Stimulated activated CD4-positive, alpha-beta T cell treated with anti-CD3 and anti-CD28 coated beads, Interleukin-12 subunit alpha, Interleukin-12 subunit beta, amount 100 ng/mL, for 48 hours (primary cell): ENCODE measurements around the gene SHE.
"Not testable (repeated sequence)": the region's sequence is repeated elsewhere in the genome, so short reads cannot be mapped to it uniquely, and the experiment has no call there.

Source experiments
- DNase-seq, 3 donors: peaks; one replicate each; pipeline ENCODE4 v3.0.0-alpha.2; 2020; ENCODE audit warnings: low read depth in 2 of 3, low spot score in 1 of 3

Gene SHE

GRCh38 chr1:154517661-154518060, 15.4 kb upstream of the SHE start:
- DNase-seq, result no peak

DNA sequence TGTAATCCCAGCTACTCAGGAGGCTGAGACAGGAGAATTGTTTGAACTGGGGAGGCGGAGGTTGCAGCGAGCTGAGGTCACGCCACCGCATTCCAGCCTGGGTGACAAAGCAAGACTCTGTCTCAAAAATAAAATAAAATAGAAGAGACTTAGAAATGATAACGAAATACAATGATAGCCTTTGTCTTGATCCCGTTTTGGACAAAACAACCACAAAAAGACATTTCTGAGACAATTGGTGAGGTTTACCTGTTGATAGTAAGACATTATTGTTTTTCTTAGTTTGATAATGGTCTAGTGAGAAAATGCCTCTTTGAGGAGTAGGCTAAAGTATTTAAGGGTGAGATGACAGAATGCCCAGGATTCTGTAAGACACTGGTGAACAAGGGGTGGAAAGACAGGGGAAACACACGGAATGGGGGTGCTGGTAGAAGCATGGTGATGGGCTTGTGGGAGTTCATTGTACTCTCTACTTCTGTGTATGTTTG, 11.9 kb upstream of the SHE start:
- no peak for DNase-seq

DNA sequence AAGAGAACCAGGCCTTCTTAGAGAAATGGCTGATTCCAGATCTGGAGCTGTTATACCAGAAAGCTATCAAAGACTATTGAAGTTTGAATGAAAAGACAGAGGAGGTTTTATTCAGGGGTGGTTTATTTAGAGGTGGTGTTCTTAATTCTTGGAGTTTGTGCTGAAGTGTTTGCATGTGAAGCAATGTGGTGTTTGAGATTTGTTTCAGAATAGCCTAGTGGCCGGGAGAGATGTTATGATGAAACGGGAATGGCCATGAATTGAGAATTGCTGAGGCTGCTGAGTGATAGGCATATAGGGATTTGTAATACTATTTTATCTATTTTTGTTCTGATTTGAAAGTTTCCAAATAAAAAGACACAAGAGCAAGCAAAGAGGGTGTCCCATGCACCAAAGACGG, 10.5 kb upstream of the SHE start:
- DNase-seq, result no peak

GRCh38 chr1:154503898-154504297, 1.7 kb upstream of the SHE start:
- DNase-seq, result no peak

GRCh38 chr1:154502744-154503115, 518 bp upstream of the SHE start:
- DNase-seq, result no peak

GRCh38 chr1:154501423-154502065, 668 bp downstream of the SHE start:
- no peak for DNase-seq

DNA sequence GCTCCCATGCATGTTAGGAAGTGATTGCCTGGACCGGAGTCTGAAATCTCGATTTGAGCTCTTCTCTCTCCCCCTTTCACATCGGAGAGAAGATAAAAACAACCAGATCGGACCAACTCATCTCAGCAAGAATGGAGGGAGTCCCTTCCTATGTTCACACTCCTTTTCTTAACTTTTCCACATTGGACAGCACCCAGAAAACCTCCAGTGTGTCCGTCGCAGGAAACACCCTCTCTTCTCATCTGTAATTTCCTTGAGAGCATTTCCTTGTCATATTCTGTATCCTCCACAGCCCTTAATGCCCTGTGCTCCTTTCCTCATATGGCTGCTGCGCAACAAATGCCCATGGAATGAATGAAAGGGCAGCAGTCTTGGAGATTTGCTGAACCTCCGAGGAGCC, 1.7 kb downstream of the SHE start:
- no peak for DNase-seq

DNA sequence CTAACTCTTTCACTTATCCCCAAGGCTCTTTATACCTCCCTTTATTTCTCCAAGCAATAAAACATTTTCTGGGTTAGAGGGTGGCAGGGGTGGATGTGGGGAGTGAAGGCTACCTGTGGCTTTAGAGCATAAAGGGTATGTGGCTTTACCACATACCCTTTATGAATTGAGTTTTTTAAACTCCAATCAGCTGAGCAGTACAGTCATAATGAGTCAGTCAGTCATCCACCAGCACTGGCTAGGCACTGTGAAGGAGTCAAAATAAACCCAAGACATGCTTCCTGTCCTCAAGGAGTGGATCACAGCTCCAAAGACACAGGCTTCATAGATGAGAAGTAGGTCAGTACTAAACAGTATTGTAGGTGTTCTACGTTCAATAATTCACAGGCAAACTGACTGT, 2.8 kb downstream of the SHE start:
- DNase-seq, result no peak

GRCh38 chr1:154497026-154497806, 5.0 kb downstream of the SHE start:
- no peak for DNase-seq

GRCh38 chr1:154496383-154496782, 5.8 kb downstream of the SHE start:
- no peak for DNase-seq

DNA sequence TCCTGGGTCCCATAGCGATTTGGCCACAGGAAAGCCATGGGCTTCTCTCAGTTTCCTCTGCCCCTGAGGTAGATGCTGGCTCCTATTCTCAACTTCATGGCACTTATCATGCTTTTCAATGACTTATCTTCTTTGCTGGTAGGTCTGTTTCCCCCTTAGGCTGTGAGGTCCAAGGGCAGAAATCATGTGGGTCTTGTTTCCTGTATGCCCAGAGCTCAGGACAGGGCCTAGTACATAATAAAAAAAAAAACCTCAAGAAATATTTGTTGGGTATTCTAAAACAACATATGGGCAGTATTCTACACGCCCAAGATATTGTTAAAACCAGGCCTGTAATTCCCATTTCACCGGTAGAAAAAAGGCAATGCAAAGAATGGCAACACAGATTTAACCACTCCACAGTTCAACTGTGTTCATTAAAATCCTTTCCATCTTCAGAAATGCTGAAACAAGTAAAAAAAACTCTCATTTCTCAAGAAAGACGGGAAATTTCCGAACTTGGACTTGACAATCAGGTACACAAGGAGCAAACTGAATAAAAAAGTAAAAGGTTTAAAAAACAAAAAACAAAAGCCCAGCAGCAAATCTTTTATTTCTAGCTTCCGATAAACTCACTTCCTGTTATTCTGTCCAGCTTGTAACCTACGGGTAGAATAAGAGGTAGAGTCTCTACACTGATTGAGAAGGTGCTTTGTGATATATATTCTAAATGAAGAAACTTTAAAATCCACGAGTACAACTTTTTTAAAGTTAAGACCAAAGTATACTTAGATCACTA, 6.5 kb downstream of the SHE start:
- DNase-seq, result no peak

GRCh38 chr1:154493276-154493675, 8.9 kb downstream of the SHE start:
- no peak for DNase-seq

DNA sequence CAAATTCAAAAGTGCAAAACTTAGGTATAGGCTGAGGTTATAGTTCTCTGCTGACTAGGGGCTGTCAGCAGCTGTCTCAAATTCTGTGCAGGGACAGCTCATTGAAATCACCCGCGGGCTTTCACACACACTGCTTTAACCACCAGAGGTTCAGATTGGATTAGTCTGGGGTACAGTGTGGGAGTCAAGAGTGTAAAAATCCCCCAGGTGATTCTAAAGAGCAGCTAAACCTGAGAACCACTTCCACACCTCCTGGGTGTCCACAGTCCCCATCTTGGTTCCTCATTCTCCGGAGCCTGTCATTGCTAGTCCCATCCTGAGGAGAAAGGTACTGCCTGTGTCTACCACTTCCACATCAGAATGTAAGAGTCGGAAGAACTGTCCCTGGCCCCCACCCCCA, 10.1 kb downstream of the SHE start:
- no peak for DNase-seq

DNA sequence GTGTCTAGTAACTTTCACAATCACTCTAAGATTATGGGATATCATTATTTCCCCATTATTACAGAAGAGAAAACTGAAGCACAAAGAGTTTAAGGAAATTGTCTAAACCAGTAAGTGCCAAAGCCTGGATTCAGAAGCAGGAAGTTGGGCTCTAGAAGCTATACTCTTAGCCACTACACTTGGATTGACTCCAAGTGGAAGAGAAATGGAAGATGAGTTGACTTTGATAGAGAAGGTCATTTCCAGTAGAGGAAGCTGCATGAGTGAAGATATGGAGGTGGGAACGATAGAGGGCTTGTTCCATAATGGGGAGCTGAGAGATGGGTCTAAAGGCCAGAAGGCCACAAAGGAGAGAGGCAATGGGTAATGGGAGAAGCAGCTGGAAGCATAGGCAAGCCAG, 11.9 kb downstream of the SHE start:
- no peak for DNase-seq

- no peak for DNase-seq
Observed at GRCh38 chr1:154489695-154490274, 12.4 kb downstream of the SHE start.

GRCh38 chr1:154488922-154489321, 13.3 kb downstream of the SHE start:
- no peak for DNase-seq

DNA sequence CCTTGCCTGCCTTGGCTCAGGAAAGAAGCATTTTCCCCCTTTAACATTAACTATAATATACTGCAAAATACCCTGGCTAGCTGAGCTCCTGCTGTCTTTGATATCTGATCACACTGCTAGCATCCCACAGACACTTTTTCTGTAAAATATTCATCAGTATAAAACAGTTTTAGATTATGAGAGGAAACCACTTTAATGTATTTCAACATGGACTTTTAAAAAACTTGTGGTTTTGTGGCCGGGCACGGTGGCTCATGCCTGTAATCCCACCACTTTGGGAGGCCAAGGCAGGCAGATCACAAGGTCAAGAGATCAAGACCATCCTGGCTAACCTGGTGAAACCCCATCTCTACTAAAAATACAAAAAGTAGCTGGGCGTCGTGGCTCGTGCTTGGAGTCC, 15.5 kb downstream of the SHE start:
- not testable (repeated sequence) for DNase-seq

- DNase-seq, result no peak
Observed at GRCh38 chr1:154485910-154486496, 16.2 kb downstream of the SHE start.

- DNase-seq, result no peak
Observed at GRCh38 chr1:154485106-154485505, 17.1 kb downstream of the SHE start.

DNA sequence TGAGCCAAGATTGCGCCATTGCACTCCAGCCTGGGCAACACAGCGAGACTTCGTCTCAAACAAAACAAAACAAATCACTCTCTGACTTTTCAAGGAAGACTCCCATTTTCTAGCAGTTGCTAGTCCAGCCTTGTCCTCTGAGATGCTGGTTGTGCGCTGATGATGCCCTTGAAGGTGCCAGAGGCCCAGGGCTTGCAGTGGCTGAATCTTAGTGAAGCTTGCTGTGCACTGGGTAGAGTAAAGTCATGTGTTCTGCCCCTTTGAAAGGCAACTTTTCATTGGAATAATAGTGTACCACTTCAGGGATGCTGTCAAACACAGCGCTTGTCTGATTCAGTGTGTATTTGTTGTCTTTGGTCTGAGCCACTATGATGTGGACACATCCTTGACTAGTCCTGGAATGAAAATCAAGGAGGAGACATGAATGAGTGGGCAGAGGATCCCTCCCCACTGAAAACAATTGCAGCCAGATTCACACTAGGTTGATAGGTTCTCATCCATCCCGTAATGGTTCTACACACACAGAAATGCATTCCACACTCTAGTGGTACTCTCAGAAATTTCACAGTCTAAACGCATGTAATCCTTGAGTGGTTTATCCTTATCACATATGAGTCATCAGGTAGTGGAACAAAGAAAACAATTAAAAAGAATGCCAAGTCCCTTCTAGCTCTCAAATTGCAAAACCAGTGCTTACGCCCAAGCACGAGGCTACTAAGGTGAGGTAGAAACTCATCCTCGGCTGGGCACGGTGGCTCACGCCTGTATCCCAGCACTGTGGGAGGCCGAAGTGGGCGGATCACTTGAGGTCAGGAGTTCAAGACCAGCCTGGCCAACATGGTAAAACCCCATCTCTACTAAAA, 18.0 kb downstream of the SHE start:
- no peak for DNase-seq
